Measurements from ENCODE around the gene SLC25A12.

- TF ChIP-seq CTCF (IDR thresholded peaks at IDR 0.05) (no peak), POLR2A (IDR thresholded peaks at IDR 0.05) (no peak)
Measured at GRCh38 chr2:171836146-171836910, 57.7 kb downstream of the SLC25A12 start.
